Lower lobe of right lung (tissue), 2 donors: ENCODE results near the gene SLC36A3. TPM values are rescaled to one million over a fixed set of nuclear protein-coding genes. Genes with fewer than 3 reads are reported as not detected.
"Not testable (repeated sequence)": the region's sequence is repeated elsewhere in the genome, so short reads cannot be mapped to it uniquely, and the experiment has no call there.

ENCODE experiments used
- ATAC-seq, 2 donors: fragments of 200-7000 bp; cut with Tn5 transposase; one replicate each; pipeline ENCODE4 v1.9.1; 2020 to 2022; ENCODE audit warnings: mild to moderate bottlenecking in 2 of 2, moderate library complexity in 2 of 2
- DNase-seq: peaks from one replicate; pipeline ENCODE4 v3.0.0-alpha.2; 2020
- H3K27ac ChIP-seq: fragments of 200-600 bp; one replicate; pipeline ENCODE4 v1.8.0; 2022
- H3K27me3 ChIP-seq: fragments of 200-600 bp; one replicate; pipeline ENCODE4 v1.8.0; 2022; ENCODE audit warnings: low read depth
- H3K36me3 ChIP-seq: fragments of 200-600 bp; one replicate; pipeline ENCODE4 v1.8.0; 2022; ENCODE audit warnings: mild to moderate bottlenecking
- H3K4me1 ChIP-seq: fragments of 200-600 bp; one replicate; pipeline ENCODE4 v1.8.0; 2022
- H3K4me3 ChIP-seq: fragments of 200-600 bp; one replicate; pipeline ENCODE4 v1.8.0; 2022; ENCODE audit warnings: mild to moderate bottlenecking
- H3K9me3 ChIP-seq: fragments of 200-600 bp; one replicate; pipeline ENCODE4 v1.8.0; 2022
- CTCF ChIP-seq: fragments of 200-600 bp; IDR thresholded peaks from one replicate; pipeline ENCODE4 v1.8.0; 2022; ENCODE audit warnings: antibody characterized with exemption, mild to moderate bottlenecking
- intact Hi-C: fragments of 100-400 bp; cut with DNase I; formaldehyde crosslinking; loops from one replicate; pipeline ENCODE4 v1.11.0; 2022
- total RNA-seq: library from RNA; stranded (reverse); fragmentation: NEBNext Ultra II Directional; extraction: Animal tissue kit (Norgen Biotek cat#: 25700); gene quantifications from one replicate; pipeline ENCODE4 v1.2.1, GENCODE V29; 2021
- donor health status: DM: no; HTN: yes; CAD: no; lungs with severe emphysema.

Gene SLC36A3
- total RNA-seq, 1 donor from 2014 or later, result not detected

DNA sequence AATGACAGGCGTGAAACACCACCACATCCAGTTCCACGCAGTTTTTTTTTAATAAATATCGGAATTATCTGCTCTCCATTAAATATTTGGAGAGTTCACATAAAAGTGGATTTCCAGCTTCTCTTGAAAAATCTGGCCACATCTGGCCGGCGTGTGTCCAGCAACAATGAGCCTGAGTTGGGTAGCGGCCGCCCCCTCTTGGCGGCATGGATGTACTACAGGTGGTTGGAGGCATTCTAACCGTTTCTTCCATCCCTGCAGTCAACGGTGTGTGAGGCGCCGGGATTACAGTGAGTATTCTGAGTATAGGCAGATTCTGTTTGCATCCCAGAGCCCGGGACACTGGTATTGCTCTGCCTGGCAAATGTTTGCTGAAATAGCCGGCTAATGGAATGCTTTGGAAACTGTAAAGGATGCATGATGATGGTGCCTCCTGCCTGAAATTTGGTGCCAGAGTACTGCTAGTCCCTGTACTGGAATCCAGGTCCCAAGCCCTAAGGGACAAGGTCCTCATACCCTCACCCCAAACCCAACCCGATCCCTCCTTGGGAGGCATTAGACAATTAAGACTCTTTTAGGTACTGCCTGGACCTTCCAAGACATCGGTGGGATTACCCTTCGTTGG is 64.2 kb downstream of the SLC36A3 start:
- intact Hi-C loops, result no loop called here
- peak in 1 of 2 donors; percentile 79 for ATAC-seq

DNA sequence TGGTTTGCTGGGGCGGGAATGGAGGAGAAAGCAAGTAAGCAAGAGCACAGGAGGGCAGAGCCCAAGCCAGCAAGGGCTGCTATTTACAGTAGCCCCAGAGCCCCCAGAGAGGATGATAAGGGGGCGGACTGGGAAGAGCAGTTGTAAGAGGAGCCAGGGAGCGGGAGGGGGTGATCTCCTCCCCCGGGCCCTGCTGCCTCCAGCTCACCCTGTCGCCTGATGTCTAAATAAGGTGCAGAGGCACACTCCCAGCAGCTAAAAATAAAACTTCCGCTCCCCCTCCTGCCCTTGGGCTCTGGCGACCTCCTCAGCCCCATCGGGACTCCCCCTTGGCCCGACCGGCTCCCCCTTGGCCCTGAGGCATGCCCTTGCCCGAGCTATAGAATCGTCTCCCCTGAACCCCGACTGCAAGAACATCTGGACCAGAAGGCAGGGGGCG is 65.2 kb downstream of the SLC36A3 start:
- ATAC-seq (no peak), DNase-seq (no peak)
- no peak for TF ChIP-seq CTCF
- H3K27ac ChIP-seq, result peak overlapping the region; percentile 11
- no peaks in the 10 kb centered on the region for H3K9me3 ChIP-seq
- H3K4me3 ChIP-seq, result peak overlapping the region; percentile 24
- intact Hi-C loops, result no loop called here
- peaks cover 28% of the 10 kb centered on the region for H3K4me1 ChIP-seq
- no peaks in the 10 kb centered on the region for H3K36me3 ChIP-seq
- no peaks in the 10 kb centered on the region for H3K27me3 ChIP-seq

More for the DNA sequence above, 64.2 kb downstream of the SLC36A3 start:
- TF ChIP-seq CTCF, result peak; percentile 95
- peaks cover 18% of the 10 kb centered on the region for H3K4me1 ChIP-seq
- peak overlapping the region; percentile 24 for H3K4me3 ChIP-seq
- no peaks in the 10 kb centered on the region for H3K9me3 ChIP-seq
- peak; percentile 88 for DNase-seq
- H3K27ac ChIP-seq, result no peak overlapping the region
- no peaks in the 10 kb centered on the region for H3K36me3 ChIP-seq
- H3K27me3 ChIP-seq, result no peaks in the 10 kb centered on the region

- Histone ChIP-seq H3K27ac (no peak overlapping the region), H3K4me3 (no peak overlapping the region), H3K27me3 (no peaks in the 10 kb centered on the region), H3K36me3 (no peaks in the 10 kb centered on the region), H3K4me1 (peaks cover 30% of the 10 kb centered on the region), H3K9me3 (no peaks in the 10 kb centered on the region)
- no peak for DNase-seq
- no peak for ATAC-seq
- intact Hi-C loops, result no loop called here
- TF ChIP-seq CTCF, result no peak
These were observed 65.9 kb downstream of the SLC36A3 start for GRCh38 chr5:151237685-151238084.

DNA sequence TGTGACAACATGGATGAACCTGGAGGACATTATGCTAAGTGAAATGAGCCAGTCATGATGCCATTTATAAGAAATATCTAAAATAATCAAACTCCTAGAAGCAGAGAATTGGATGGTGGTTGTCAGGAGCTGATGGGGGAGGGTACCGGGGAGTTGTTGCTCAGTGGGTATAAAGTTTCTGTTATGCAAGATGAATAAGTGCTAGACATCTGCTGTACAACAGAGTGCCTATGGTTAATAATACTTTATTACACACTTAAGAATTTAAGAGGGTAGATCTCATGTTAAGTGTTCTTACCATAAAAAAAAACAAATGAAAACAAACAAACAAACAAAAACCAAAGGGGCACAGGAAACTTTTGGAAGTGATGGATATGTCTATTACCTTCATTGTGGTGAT is 66.7 kb downstream of the SLC36A3 start:
- intact Hi-C loops, result no loop called here
- TF ChIP-seq CTCF, result no peak
- ATAC-seq, result no peak
- no peaks in the 10 kb centered on the region for H3K27me3 ChIP-seq
- peaks cover 30% of the 10 kb centered on the region for H3K4me1 ChIP-seq
- no peaks in the 10 kb centered on the region for H3K36me3 ChIP-seq
- H3K27ac ChIP-seq, result no peak overlapping the region
- no peak for DNase-seq
- H3K9me3 ChIP-seq, result no peaks in the 10 kb centered on the region
- no peak overlapping the region for H3K4me3 ChIP-seq

GRCh38 chr5:151235239-151235571 is 68.4 kb downstream of the SLC36A3 start:
- Histone ChIP-seq H3K4me1 (peaks cover 24% of the 10 kb centered on the region), H3K27ac (peak overlapping the region; percentile 78), H3K4me3 (peak overlapping the region; percentile 6)
- H3K9me3 ChIP-seq, intact Hi-C loops, H3K36me3 ChIP-seq, ATAC-seq, DNase-seq, H3K27me3 ChIP-seq: not testable (repeated sequence)

GRCh38 chr5:151234476-151235238 is 68.9 kb downstream of the SLC36A3 start:
- H3K27ac ChIP-seq, result peak overlapping the region; percentile 78
- H3K4me3 ChIP-seq, result peak overlapping the region; percentile 6
- H3K36me3 ChIP-seq, result no peaks in the 10 kb centered on the region
- DNase-seq (peak; percentile 90), ATAC-seq (peak; percentile 95 to 97)
- intact Hi-C loops, result no loop called here
- no peaks in the 10 kb centered on the region for H3K27me3 ChIP-seq
- H3K4me1 ChIP-seq, result peaks cover 24% of the 10 kb centered on the region
- TF ChIP-seq CTCF, result no peak
- H3K9me3 ChIP-seq, result no peaks in the 10 kb centered on the region
